B cell (primary cell): ENCODE measurements around the gene SESN3. TPM values are rescaled to one million over a fixed set of nuclear protein-coding genes. Genes with fewer than 3 reads are reported as not detected.

Source experiments
- ATAC-seq: fragments of 200-7000 bp; cut with Tn5 transposase; one replicate; pipeline ENCODE4 v1.10.0; 2021; ENCODE audit warnings: low read depth, mild to moderate bottlenecking, moderate number of reproducible peaks, moderate library complexity
- CTCF ChIA-PET: fragments of 350-600 bp; sonication (Branson Sonifier 250); formaldehyde crosslinking; loops from one replicate; lab custom pipeline; 2021; ENCODE audit warnings: antibody characterized with exemption, inconsistent platforms; lab: Charles Lee
- POLR2A ChIA-PET: fragments of 350-600 bp; sonication (Branson Sonifier 250); formaldehyde crosslinking; loops from one replicate; lab custom pipeline; 2021; ENCODE audit warnings: antibody characterized with exemption; lab: Charles Lee
- DNase-seq: peaks from one replicate; pipeline ENCODE4 v3.0.0; 2013
- H2AFZ ChIP-seq: 2 replicates; pipeline ENCODE4 v1.6.1; 2012; ENCODE audit warnings: mild to moderate bottlenecking, low read depth, low read length; ENCODE audit not compliant: insufficient read depth, poor library complexity, severe bottlenecking
- H3K27ac ChIP-seq, 2 donors: 1 replicate in 1 of 2; 2 replicates in 1 of 2; pipeline ENCODE4 v1.5.1; 2012 to 2013; ENCODE audit warnings: low read length in 2 of 2, mild to moderate bottlenecking in 2 of 2, moderate library complexity in 1 of 2
- H3K27me3 ChIP-seq, 4 experiments: fragments of 200-600 bp in 1 of 4; sonication (generic) in 1 of 4; replicated peaks in 1 of 4; 1 replicate in 2 of 4; 2 replicates in 2 of 4; pipeline versions ENCODE4 v1.6.1 to v1.7.0; 2013 to 2016; ENCODE audit warnings: low read length in 3 of 4, mild to moderate bottlenecking in 2 of 4, mixed read lengths in 1 of 4, moderate library complexity in 1 of 4; ENCODE audit not compliant: insufficient read depth in 4 of 4, control insufficient read depth in 3 of 4; ENCODE audit errors: control extremely low read depth in 1 of 4
- H3K36me3 ChIP-seq, 2 experiments: replicated peaks in 1 of 2; 1 replicate in 1 of 2; 2 replicates in 1 of 2; pipeline versions ENCODE4 v1.6.1 to v1.7.1; 2013; ENCODE audit warnings: low read length in 1 of 2; ENCODE audit not compliant: insufficient read depth in 2 of 2, control insufficient read depth in 1 of 2; ENCODE audit errors: control extremely low read depth in 1 of 2, extremely low read depth in 1 of 2
- H3K4me1 ChIP-seq, 2 donors: fragments of 200-600 bp in 1 of 2; sonication (generic) in 1 of 2; 1 replicate in 1 of 2; 2 replicates in 1 of 2; pipeline versions ENCODE4 v1.5.1 to v1.6.1; 2013 to 2017; ENCODE audit warnings: low read length in 2 of 2; ENCODE audit not compliant: control insufficient read depth in 2 of 2, insufficient read depth in 2 of 2
- H3K4me2 ChIP-seq: replicated peaks from 2 replicates; pipeline ENCODE3; 2012; ENCODE audit warnings: mild to moderate bottlenecking, low read depth, low read length; ENCODE audit not compliant: poor library complexity, severe bottlenecking
- H3K4me3 ChIP-seq, 5 experiments: fragments of 200-600 bp in 1 of 5; sonication (generic) in 1 of 5; 1 replicate in 3 of 5; 2 replicates in 2 of 5; pipeline versions ENCODE4 v1.5.1 to v1.7.0; 2011 to 2016; ENCODE audit warnings: low read length in 4 of 5, mild to moderate bottlenecking in 4 of 5, low read depth in 2 of 5, control low read depth in 1 of 5, moderate library complexity in 1 of 5; ENCODE audit not compliant: insufficient read depth in 1 of 5; ENCODE audit errors: control extremely low read depth in 1 of 5, extremely low read depth in 1 of 5
- H3K79me2 ChIP-seq: fragments of 200-600 bp; sonication (generic); one replicate; pipeline ENCODE4 v1.6.0; 2016; ENCODE audit warnings: low read length; ENCODE audit not compliant: control insufficient read depth, insufficient read depth
- H3K9ac ChIP-seq: fragments of 200-600 bp; sonication (generic); 2 replicates; pipeline ENCODE4 v1.6.1; 2017; ENCODE audit warnings: mild to moderate bottlenecking, low read length, moderate library complexity
- H3K9me3 ChIP-seq, 3 donors: one replicate each; pipeline versions ENCODE4 v1.6.1 to v1.7.1; 2013; ENCODE audit warnings: low read length in 2 of 3; ENCODE audit not compliant: control insufficient read depth in 2 of 3, insufficient read depth in 1 of 3; ENCODE audit errors: control extremely low read depth in 1 of 3
- H4K20me1 ChIP-seq: 2 replicates; pipeline ENCODE4 v1.6.0; 2012; ENCODE audit warnings: mild to moderate bottlenecking, low read length; ENCODE audit not compliant: insufficient read depth, control insufficient read depth, poor library complexity, severe bottlenecking
- H3K27ac Mint-ChIP-seq: one replicate; pipeline ENCODE4 v1.8.0; 2021; ENCODE audit warnings: mixed read lengths
- H3K27me3 Mint-ChIP-seq: one replicate; pipeline ENCODE4 v1.8.0; 2021; ENCODE audit warnings: mixed read lengths
- H3K4me1 Mint-ChIP-seq: one replicate; pipeline ENCODE4 v1.8.0; 2021; ENCODE audit warnings: mixed read lengths
- H3K4me3 Mint-ChIP-seq: one replicate; pipeline ENCODE4 v1.8.0; 2021; ENCODE audit warnings: mixed read lengths
- H3K9me3 Mint-ChIP-seq: one replicate; pipeline ENCODE4 v1.8.0; 2022; ENCODE audit warnings: mixed read lengths; ENCODE audit not compliant: insufficient read depth
- CTCF ChIP-seq: fragments of 200-600 bp; IDR thresholded peaks from one replicate; pipeline ENCODE4 v1.8.0; 2022; ENCODE audit warnings: antibody characterized with exemption, mild to moderate bottlenecking
- EZH2 ChIP-seq: IDR thresholded peaks from 2 replicates; pipeline ENCODE4 v1.6.1; 2012; ENCODE audit warnings: borderline replicate concordance, low read depth, mild to moderate bottlenecking, moderate library complexity, low read length; ENCODE audit not compliant: insufficient read depth, poor library complexity, severe bottlenecking
- WGBS: methylation state at CpG from one replicate; pipeline ENCODE4 v1.1.5; 2013; ENCODE audit warnings: missing lambda C conversion rate; ENCODE audit not compliant: insufficient coverage; 5-methylcytosine and 5-hydroxymethylcytosine counted together
- intact Hi-C: fragments of 100-400 bp; cut with micrococcal nuclease; formaldehyde crosslinking; loops from one replicate; pipeline ENCODE4 v1.10.0; 2022
- polyA plus RNA-seq: library from polyadenylated mRNA; depleted of rRNA; stranded (reverse); fragments of >200 nt; gene quantifications from 2 replicates; pipeline ENCODE4 v1.2.3, GENCODE V29; 2012
- total RNA-seq, 2 donors: library from RNA; stranded (reverse); fragments of 120-200 nt in 1 of 2; gene quantifications; 1 replicate in 1 of 2; 2 replicates in 1 of 2; pipeline versions ENCODE4 v1.2.3 to v1.2.4, GENCODE V29; 2013 to 2022

The SESN3 gene
- total and polyA plus RNA-seq, 2 donors (not counting 1 experiment from before 2014, with no cell fraction given): 10.1 to 519 TPM

- H3K27ac Mint-ChIP-seq: peak overlapping the region; percentile 32
Observed at GRCh38 chr11:95242845-95243605, 12.0 kb upstream of the SESN3 start.

More at GRCh38 chr11:95242845-95243605, 12.0 kb upstream of the SESN3 start:
- no peak overlapping the region for H3K4me3 ChIP-seq
- no peaks in the 10 kb centered on the region for H3K9me3 Mint-ChIP-seq
- peaks cover 31% of the 10 kb centered on the region for H3K4me1 Mint-ChIP-seq
- no peaks in the 10 kb centered on the region for H4K20me1 ChIP-seq
- H3K27me3 Mint-ChIP-seq: no peaks in the 10 kb centered on the region
- peaks cover 16 to 18% of the 10 kb centered on the region in 2 donors for H3K4me1 ChIP-seq
- no peaks in the 10 kb centered on the region for H3K27me3 ChIP-seq
- H3K27ac ChIP-seq: no peak overlapping the region
- H3K36me3 ChIP-seq: no peaks in the 10 kb centered on the region
- 90% methylated on average over 5 of the region's 6 CpGs for WGBS
- TF ChIP-seq CTCF (no peak), EZH2 (no peak)
- H3K9ac ChIP-seq: no peak overlapping the region
- DNase-seq (no peak), ATAC-seq (no peak)
- ChIA-PET POLR2A (interaction anchor here (1.4 to 1.8 kb wide), 2 partner anchors 10 to 11 kb away, joined by 7 read pairs; no protein-coding TSS in a partner anchor), CTCF (interaction anchor here (1.8 to 2.0 kb wide), 2 partner anchors 10 to 462 kb away, joined by 4 to 8 read pairs; no protein-coding TSS in a partner anchor)
- no peak overlapping the region for H2AFZ ChIP-seq
- H3K79me2 ChIP-seq: no peaks in the 10 kb centered on the region
- no peaks in the 10 kb centered on the region for H3K9me3 ChIP-seq
- intact Hi-C loops: no loop called here
- no peak overlapping the region for H3K4me2 ChIP-seq
- H3K4me3 Mint-ChIP-seq: peak overlapping the region; percentile 6
